C4-2B (cell line): ENCODE results near the gene NACA.

Experiments
- ZFX ChIP-seq: fragments of 450-650 bp; IDR thresholded peaks from 2 replicates; pipeline ENCODE4 v1.6.1; 2017
- TF ChIP-seq, protein P1 (sequence below): fragments of 450-650 bp; conservative IDR thresholded peaks from 2 replicates; pipeline ENCODE4 v1.5.1; 2017; ENCODE audit warnings: mild to moderate bottlenecking

DNA sequence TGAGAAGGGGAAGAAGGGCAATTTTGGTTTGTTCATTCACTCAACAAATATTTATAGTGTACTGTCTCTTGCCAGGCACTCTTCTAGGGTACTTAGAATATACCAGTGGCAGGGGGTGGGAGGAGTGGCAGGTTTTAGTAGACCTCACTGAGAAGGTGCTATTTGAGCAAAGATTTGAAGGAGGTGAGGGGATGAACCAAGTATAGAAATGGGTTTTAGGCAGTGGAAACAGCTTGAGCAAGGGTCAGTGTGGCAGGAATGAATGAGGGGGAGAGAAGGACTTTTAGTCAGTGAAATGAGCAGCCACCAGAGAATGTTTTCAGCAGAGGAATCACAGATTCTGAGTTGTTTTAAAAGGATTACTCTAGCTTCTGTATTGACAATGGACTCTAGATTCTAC lies 24.8 kb upstream of the NACA start:
- TF ChIP-seq, protein P1, sequence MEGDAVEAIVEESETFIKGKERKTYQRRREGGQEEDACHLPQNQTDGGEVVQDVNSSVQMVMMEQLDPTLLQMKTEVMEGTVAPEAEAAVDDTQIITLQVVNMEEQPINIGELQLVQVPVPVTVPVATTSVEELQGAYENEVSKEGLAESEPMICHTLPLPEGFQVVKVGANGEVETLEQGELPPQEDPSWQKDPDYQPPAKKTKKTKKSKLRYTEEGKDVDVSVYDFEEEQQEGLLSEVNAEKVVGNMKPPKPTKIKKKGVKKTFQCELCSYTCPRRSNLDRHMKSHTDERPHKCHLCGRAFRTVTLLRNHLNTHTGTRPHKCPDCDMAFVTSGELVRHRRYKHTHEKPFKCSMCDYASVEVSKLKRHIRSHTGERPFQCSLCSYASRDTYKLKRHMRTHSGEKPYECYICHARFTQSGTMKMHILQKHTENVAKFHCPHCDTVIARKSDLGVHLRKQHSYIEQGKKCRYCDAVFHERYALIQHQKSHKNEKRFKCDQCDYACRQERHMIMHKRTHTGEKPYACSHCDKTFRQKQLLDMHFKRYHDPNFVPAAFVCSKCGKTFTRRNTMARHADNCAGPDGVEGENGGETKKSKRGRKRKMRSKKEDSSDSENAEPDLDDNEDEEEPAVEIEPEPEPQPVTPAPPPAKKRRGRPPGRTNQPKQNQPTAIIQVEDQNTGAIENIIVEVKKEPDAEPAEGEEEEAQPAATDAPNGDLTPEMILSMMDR: no peak
- TF ChIP-seq ZFX: no peak
